ENCODE measurements around the gene KCNN3. TPM values are rescaled to one million over a fixed set of nuclear protein-coding genes. Genes with fewer than 3 reads are reported as not detected.

KCNN3 gene
- total RNA-seq, 4 donors from 2014 or later = 3.6 to 17.0 (median 12.4) TPM

GRCh38 chr1:154778275-154778674, 91.8 kb downstream of the KCNN3 start:
- intact Hi-C loops (cut with DNase I) = no loop called here
- no peak for TF ChIP-seq POLR2A (IDR thresholded peaks at IDR 0.05; ENCODE audit: low read depth)
- TF ChIP-seq POLR2AphosphoS5 (IDR thresholded peaks at IDR 0.05) = no peak
- no peak for TF ChIP-seq EP300 (IDR thresholded peaks at IDR 0.05)
- no peak for TF ChIP-seq CTCF (IDR thresholded peaks at IDR 0.05)
- no peaks in the 10 kb centered on the region for H3K9me3 ChIP-seq

GRCh38 chr1:154777781-154778180, 92.3 kb downstream of the KCNN3 start:
- H3K4me3 ChIP-seq = no peak overlapping the region
- no peaks in the 10 kb centered on the region for H3K36me3 ChIP-seq
- TF ChIP-seq POLR2A (IDR thresholded peaks at IDR 0.05; ENCODE audit: low read depth) (no peak), POLR2AphosphoS5 (IDR thresholded peaks at IDR 0.05) (no peak), EP300 (IDR thresholded peaks at IDR 0.05) (no peak), CTCF (IDR thresholded peaks at IDR 0.05) (no peak)
- peaks cover 0 to 8% (median 0%) of the 10 kb centered on the region in 4 donors for H3K4me1 ChIP-seq
- no peaks in the 10 kb centered on the region for H3K27me3 ChIP-seq
- H3K9me3 ChIP-seq = no peaks in the 10 kb centered on the region
- no peak for DNase-seq (ENCODE audit: extremely low spot score)
- intact Hi-C loops (cut with DNase I) = no loop called here
- WGBS = 90% methylated on average over 5 of the region's 5 CpGs
- no peak overlapping the region for H3K27ac ChIP-seq (replicated peaks in 1 of 4)

More at GRCh38 chr1:154778275-154778674, 91.8 kb downstream of the KCNN3 start:
- Histone ChIP-seq H3K4me1 (peaks cover 0 to 8% (median 0%) of the 10 kb centered on the region in 4 donors), H3K27me3 (no peaks in the 10 kb centered on the region), H3K36me3 (no peaks in the 10 kb centered on the region), H3K4me3 (no peak overlapping the region), H3K27ac (replicated peaks in 1 of 4) (no peak overlapping the region)
- DNase-seq (ENCODE audit: extremely low spot score) = no peak
- 94% methylated on average over 2 of the region's 2 CpGs for WGBS

- no peaks in the 10 kb centered on the region for H3K9me3 ChIP-seq
- intact Hi-C loops (cut with DNase I) = no loop called here
- H3K27me3 ChIP-seq = no peaks in the 10 kb centered on the region
- H3K4me1 ChIP-seq = peaks cover 0 to 8% (median 0%) of the 10 kb centered on the region in 4 donors
- WGBS = 91% methylated on average over 5 of the region's 5 CpGs
- TF ChIP-seq POLR2AphosphoS5 (IDR thresholded peaks at IDR 0.05) (no peak), EP300 (IDR thresholded peaks at IDR 0.05) (no peak), CTCF (IDR thresholded peaks at IDR 0.05) (no peak), POLR2A (IDR thresholded peaks at IDR 0.05; ENCODE audit: low read depth) (no peak)
- DNase-seq (ENCODE audit: extremely low spot score) = no peak
- H3K4me3 ChIP-seq = no peak overlapping the region
- H3K36me3 ChIP-seq = no peaks in the 10 kb centered on the region
- H3K27ac ChIP-seq (replicated peaks in 1 of 4) = no peak overlapping the region
These were observed 92.9 kb downstream of the KCNN3 start for GRCh38 chr1:154777154-154777553.

GRCh38 chr1:154775621-154776605, 94.2 kb downstream of the KCNN3 start:
- Histone ChIP-seq H3K4me1 (peaks cover 0 to 8% (median 0%) of the 10 kb centered on the region in 4 donors), H3K4me3 (no peak overlapping the region), H3K36me3 (no peaks in the 10 kb centered on the region), H3K9me3 (no peaks in the 10 kb centered on the region), H3K27ac (replicated peaks in 1 of 4) (no peak overlapping the region), H3K27me3 (no peaks in the 10 kb centered on the region)
- TF ChIP-seq CTCF (IDR thresholded peaks at IDR 0.05) (no peak), POLR2A (IDR thresholded peaks at IDR 0.05; ENCODE audit: low read depth) (no peak), POLR2AphosphoS5 (IDR thresholded peaks at IDR 0.05) (no peak), EP300 (IDR thresholded peaks at IDR 0.05) (no peak)
- intact Hi-C loops (cut with DNase I) = no loop called here
- 90% methylated on average over 14 of the region's 17 CpGs for WGBS
- no peak for DNase-seq (ENCODE audit: extremely low spot score)

Data from esophagus muscularis mucosa (tissue), 4 donors.